Measurements from ENCODE around the gene NRIP1. TPM values are rescaled to one million over a fixed set of nuclear protein-coding genes. Genes with fewer than 3 reads are reported as not detected.
A peak's percentile ranks its signal among the peaks of the same experiment; 100 is the strongest.

NRIP1 gene
- total RNA-seq, 1 donor from 2014 or later = 19.3 TPM

- peak; percentile 77 for DNase-seq (ENCODE audit: low spot score)
- ATAC-seq = peak; percentile 55
Measured at GRCh38 chr21:15065392-15066122, 757 bp upstream of the NRIP1 start.

- DNase-seq (ENCODE audit: low spot score) = peak; percentile 69
- ATAC-seq = peak; percentile 35
Measured at GRCh38 chr21:15063814-15064575, 805 bp downstream of the NRIP1 start.

GRCh38 chr21:15063081-15063813 is 1.6 kb downstream of the NRIP1 start:
- peak; percentile 57 for DNase-seq (ENCODE audit: low spot score)
- ATAC-seq = peak; percentile 26

GRCh38 chr21:15062606-15062965 is 2.2 kb downstream of the NRIP1 start:
- ATAC-seq = no peak
- no peak for DNase-seq (ENCODE audit: low spot score)

- no peak for DNase-seq (ENCODE audit: low spot score)
Measured at GRCh38 chr21:15061747-15062605, 2.8 kb downstream of the NRIP1 start.

GRCh38 chr21:15061279-15061678 is 3.5 kb downstream of the NRIP1 start:
- ATAC-seq = no peak
- no peak for DNase-seq (ENCODE audit: low spot score)

More at GRCh38 chr21:15061747-15062605, 2.8 kb downstream of the NRIP1 start:
- ATAC-seq = no peak

- no peak for ATAC-seq
- DNase-seq (ENCODE audit: low spot score) = no peak
Measured at GRCh38 chr21:15060543-15061175, 4.1 kb downstream of the NRIP1 start.

GRCh38 chr21:15059397-15059796 is 5.4 kb downstream of the NRIP1 start:
- DNase-seq (ENCODE audit: low spot score) (no peak), ATAC-seq (no peak)

- DNase-seq (ENCODE audit: low spot score) (no peak), ATAC-seq (no peak)
Measured at GRCh38 chr21:15058854-15059263, 5.9 kb downstream of the NRIP1 start.

- peak; percentile 43 for ATAC-seq
- DNase-seq (ENCODE audit: low spot score) = no peak
Measured at GRCh38 chr21:15057285-15057684, 7.5 kb downstream of the NRIP1 start.

- ATAC-seq = no peak
Measured at GRCh38 chr21:15054606-15055239, 10.1 kb downstream of the NRIP1 start.

GRCh38 chr21:15054089-15054488 is 10.7 kb downstream of the NRIP1 start:
- DNase-seq (ENCODE audit: low spot score) (no peak), ATAC-seq (no peak)

More at GRCh38 chr21:15054606-15055239, 10.1 kb downstream of the NRIP1 start:
- no peak for DNase-seq (ENCODE audit: low spot score)

- no peak for DNase-seq (ENCODE audit: low spot score)
Measured at GRCh38 chr21:15053500-15053899, 11.3 kb downstream of the NRIP1 start.

GRCh38 chr21:15052459-15052763 is 12.4 kb downstream of the NRIP1 start:
- ATAC-seq = no peak

More at GRCh38 chr21:15053500-15053899, 11.3 kb downstream of the NRIP1 start:
- no peak for ATAC-seq

GRCh38 chr21:15051644-15052458 is 12.9 kb downstream of the NRIP1 start:
- ATAC-seq = peak; percentile 39
- DNase-seq (ENCODE audit: low spot score) = no peak

More at GRCh38 chr21:15052459-15052763, 12.4 kb downstream of the NRIP1 start:
- DNase-seq (ENCODE audit: low spot score) = no peak

GRCh38 chr21:15050568-15051377 is 14.0 kb downstream of the NRIP1 start:
- ATAC-seq = peak; percentile 51
- no peak for DNase-seq (ENCODE audit: low spot score)

GRCh38 chr21:15045017-15045416 is 19.8 kb downstream of the NRIP1 start:
- no peak for DNase-seq (ENCODE audit: low spot score)
- ATAC-seq = no peak

GRCh38 chr21:15042531-15042930 is 22.3 kb downstream of the NRIP1 start:
- DNase-seq (ENCODE audit: low spot score) (no peak), ATAC-seq (no peak)

Measured in left lobe of liver (tissue), 2 donors.